ENCODE results near the gene ABCA3. TPM values are rescaled to one million over a fixed set of nuclear protein-coding genes. Genes with fewer than 3 reads are reported as not detected.

The ABCA3 gene
- total and polyA plus RNA-seq, 2 of the 8 experiments (the other 6 are each of a cell fraction or from before 2014, with no cell fraction given), result 5.7 to 7.9 TPM

GRCh38 chr16:2234813-2235170 lies 105.7 kb downstream of the ABCA3 start (continued):
- TF ChIP-seq CHD1 (IDR thresholded peaks at IDR 0.05; ENCODE audit: low read depth, low read length), result no peak

Measured in H1 (cell line).